Vagina (tissue), 2 donors: ENCODE data around the gene PTPN14.
"Not testable (repeated sequence)": the region's sequence is repeated elsewhere in the genome, so short reads cannot be mapped to it uniquely, and the experiment has no call there.

Source experiments
- POLR2A ChIP-seq, 2 donors: fragments of 450-650 bp; IDR thresholded peaks; one replicate each; pipeline ENCODE4 v1.6.1; 2017; ENCODE audit warnings: antibody characterized with exemption in 2 of 2, mild to moderate bottlenecking in 2 of 2, moderate library complexity in 2 of 2
- TF ChIP-seq, protein P1 (sequence below), 3 experiments: fragments of 450-650 bp in 2 of 3; fragments of 200-600 bp in 1 of 3; sonication (generic) in 1 of 3; IDR thresholded peaks; one replicate each; pipeline ENCODE4 v1.5.1; 2017 to 2019; ENCODE audit warnings: antibody characterized with exemption in 3 of 3, mild to moderate bottlenecking in 2 of 3, moderate library complexity in 2 of 3

DNA sequence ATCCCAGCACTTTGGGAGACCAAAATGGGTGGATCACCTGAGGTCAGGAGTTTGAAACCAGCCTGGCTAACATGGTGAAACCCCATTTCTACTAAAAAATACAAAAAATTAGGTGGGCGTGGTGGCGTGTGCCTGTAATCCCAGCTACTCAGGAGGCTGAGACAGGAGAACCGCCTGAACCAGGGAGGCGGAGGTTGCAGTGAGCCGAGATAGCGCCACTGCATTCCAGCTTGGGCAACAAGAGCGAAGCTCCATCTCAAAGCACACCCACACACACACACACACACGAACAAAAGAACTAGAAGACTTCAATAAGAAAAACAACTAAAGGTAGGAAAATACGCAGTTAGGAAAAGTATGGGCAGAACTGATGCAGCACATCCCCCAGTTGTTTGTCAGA lies 29.9 kb downstream of the PTPN14 start:
- not testable (repeated sequence) for TF ChIP-seq POLR2A (IDR thresholded peaks at IDR 0.05)
- TF ChIP-seq, protein P1, sequence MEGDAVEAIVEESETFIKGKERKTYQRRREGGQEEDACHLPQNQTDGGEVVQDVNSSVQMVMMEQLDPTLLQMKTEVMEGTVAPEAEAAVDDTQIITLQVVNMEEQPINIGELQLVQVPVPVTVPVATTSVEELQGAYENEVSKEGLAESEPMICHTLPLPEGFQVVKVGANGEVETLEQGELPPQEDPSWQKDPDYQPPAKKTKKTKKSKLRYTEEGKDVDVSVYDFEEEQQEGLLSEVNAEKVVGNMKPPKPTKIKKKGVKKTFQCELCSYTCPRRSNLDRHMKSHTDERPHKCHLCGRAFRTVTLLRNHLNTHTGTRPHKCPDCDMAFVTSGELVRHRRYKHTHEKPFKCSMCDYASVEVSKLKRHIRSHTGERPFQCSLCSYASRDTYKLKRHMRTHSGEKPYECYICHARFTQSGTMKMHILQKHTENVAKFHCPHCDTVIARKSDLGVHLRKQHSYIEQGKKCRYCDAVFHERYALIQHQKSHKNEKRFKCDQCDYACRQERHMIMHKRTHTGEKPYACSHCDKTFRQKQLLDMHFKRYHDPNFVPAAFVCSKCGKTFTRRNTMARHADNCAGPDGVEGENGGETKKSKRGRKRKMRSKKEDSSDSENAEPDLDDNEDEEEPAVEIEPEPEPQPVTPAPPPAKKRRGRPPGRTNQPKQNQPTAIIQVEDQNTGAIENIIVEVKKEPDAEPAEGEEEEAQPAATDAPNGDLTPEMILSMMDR (IDR thresholded peaks at IDR 0.05) = not testable (repeated sequence)
